Nephron progenitor cell (in vitro differentiated cells): ENCODE results near the gene GPR160.

ENCODE experiments used
- DNase-seq: peaks from one replicate; pipeline ENCODE4 v3.0.0; 2021
- H3K27ac Mint-ChIP-seq: 2 replicates; pipeline ENCODE4 v1.8.0; 2021; ENCODE audit warnings: mild to moderate bottlenecking, moderate library complexity, mixed read lengths
- H3K27me3 Mint-ChIP-seq: 2 replicates; pipeline ENCODE4 v1.8.0; 2021; ENCODE audit warnings: mild to moderate bottlenecking, low read depth, mixed read lengths; ENCODE audit not compliant: poor library complexity
- H3K36me3 Mint-ChIP-seq: 2 replicates; pipeline ENCODE4 v1.8.0; 2021; ENCODE audit warnings: low read depth, mixed read lengths
- H3K4me1 Mint-ChIP-seq: 2 replicates; pipeline ENCODE4 v1.8.0; 2021; ENCODE audit warnings: mixed read lengths
- H3K4me3 Mint-ChIP-seq: 2 replicates; pipeline ENCODE4 v1.8.0; 2021; ENCODE audit warnings: mild to moderate bottlenecking, moderate library complexity, mixed read lengths
- H3K9me3 Mint-ChIP-seq: 2 replicates; pipeline ENCODE4 v1.8.0; 2021; ENCODE audit warnings: mild to moderate bottlenecking, moderate library complexity, mixed read lengths
- TF ChIP-seq, protein P1 (sequence below): fragments of 200-600 bp; sonication (generic); IDR thresholded peaks from 2 replicates; pipeline ENCODE4 v1.5.0; 2021; ENCODE audit warnings: antibody characterized with exemption

GPR160 gene

DNA sequence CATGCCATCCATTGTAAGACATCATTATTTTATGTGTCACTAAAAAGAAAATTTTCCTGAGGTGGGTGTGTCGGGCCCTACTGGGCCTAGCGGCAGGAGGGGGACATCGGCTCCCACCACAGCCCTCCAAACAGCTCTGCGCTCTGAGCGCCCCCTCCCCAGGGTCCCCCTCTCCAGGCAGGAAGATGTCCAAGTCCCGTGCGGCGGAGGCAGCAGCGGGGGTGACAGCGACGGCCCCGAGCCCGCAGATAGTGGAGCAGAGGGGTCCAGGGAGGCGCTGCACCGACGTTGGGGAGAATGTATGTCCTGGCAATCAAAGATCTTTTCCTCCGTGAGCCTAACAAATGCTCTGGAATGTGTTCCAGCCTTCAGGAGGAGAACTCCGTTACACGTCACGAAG, 24.3 kb downstream of the GPR160 start:
- H3K27ac Mint-ChIP-seq: no peak overlapping the region
- TF ChIP-seq, protein P1, sequence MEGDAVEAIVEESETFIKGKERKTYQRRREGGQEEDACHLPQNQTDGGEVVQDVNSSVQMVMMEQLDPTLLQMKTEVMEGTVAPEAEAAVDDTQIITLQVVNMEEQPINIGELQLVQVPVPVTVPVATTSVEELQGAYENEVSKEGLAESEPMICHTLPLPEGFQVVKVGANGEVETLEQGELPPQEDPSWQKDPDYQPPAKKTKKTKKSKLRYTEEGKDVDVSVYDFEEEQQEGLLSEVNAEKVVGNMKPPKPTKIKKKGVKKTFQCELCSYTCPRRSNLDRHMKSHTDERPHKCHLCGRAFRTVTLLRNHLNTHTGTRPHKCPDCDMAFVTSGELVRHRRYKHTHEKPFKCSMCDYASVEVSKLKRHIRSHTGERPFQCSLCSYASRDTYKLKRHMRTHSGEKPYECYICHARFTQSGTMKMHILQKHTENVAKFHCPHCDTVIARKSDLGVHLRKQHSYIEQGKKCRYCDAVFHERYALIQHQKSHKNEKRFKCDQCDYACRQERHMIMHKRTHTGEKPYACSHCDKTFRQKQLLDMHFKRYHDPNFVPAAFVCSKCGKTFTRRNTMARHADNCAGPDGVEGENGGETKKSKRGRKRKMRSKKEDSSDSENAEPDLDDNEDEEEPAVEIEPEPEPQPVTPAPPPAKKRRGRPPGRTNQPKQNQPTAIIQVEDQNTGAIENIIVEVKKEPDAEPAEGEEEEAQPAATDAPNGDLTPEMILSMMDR: no peak
- H3K4me1 Mint-ChIP-seq: no peaks in the 10 kb centered on the region
- peaks cover 4% of the 10 kb centered on the region for H3K27me3 Mint-ChIP-seq
- H3K9me3 Mint-ChIP-seq: peaks cover 10% of the 10 kb centered on the region
- no peaks in the 10 kb centered on the region for H3K36me3 Mint-ChIP-seq
- H3K4me3 Mint-ChIP-seq: no peak overlapping the region
- DNase-seq: no peak

DNA sequence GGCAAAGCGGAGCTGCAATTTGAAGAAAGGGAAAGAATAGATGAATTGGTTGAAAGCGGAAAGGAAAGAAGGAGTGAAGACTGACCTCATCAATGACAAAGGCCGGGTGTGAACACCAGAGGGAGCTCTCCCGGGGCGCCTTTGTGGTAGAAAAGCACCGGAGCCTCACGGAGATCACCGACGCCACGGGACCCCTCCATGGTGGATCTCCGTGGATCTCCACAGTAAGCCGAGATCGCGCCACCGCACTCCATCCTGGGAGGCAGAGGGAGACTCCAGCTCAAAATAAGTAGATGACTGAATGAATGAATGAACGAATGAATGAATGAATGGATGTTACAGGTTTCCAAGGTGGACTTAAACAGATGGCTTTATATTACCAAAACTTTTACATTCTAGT, 25.0 kb downstream of the GPR160 start:
- H3K4me3 Mint-ChIP-seq: no peak overlapping the region
- DNase-seq: no peak
- TF ChIP-seq, protein P1: no peak
- peaks cover 10% of the 10 kb centered on the region for H3K9me3 Mint-ChIP-seq
- no peaks in the 10 kb centered on the region for H3K4me1 Mint-ChIP-seq
- H3K27ac Mint-ChIP-seq: no peak overlapping the region
- no peaks in the 10 kb centered on the region for H3K36me3 Mint-ChIP-seq
- peaks cover 7% of the 10 kb centered on the region for H3K27me3 Mint-ChIP-seq

DNA sequence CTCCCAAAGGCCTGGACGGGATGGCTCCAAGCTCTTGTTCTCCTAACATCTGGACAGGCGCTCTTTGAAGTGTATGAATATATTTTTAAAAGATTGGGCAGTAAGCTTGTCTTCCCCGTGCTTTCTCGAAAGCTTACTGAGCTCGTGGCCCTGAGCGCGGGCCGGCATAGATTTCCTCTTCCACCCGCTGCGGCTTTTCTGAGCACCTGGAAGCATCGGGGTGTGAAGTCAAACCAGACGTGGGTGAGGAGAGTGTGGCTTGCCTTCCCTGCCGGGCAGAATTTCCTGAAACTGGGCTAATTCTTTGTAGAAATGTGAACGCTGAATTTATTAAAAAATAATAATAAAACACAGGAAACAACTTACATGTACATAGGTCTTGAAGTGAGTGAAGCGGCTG, 25.9 kb downstream of the GPR160 start:
- DNase-seq: no peak
- Mint-ChIP-seq H3K4me1 (no peaks in the 10 kb centered on the region), H3K27ac (no peak overlapping the region), H3K36me3 (no peaks in the 10 kb centered on the region), H3K27me3 (peaks cover 7% of the 10 kb centered on the region), H3K4me3 (no peak overlapping the region), H3K9me3 (peaks cover 10% of the 10 kb centered on the region)
- TF ChIP-seq, protein P1: no peak

DNA sequence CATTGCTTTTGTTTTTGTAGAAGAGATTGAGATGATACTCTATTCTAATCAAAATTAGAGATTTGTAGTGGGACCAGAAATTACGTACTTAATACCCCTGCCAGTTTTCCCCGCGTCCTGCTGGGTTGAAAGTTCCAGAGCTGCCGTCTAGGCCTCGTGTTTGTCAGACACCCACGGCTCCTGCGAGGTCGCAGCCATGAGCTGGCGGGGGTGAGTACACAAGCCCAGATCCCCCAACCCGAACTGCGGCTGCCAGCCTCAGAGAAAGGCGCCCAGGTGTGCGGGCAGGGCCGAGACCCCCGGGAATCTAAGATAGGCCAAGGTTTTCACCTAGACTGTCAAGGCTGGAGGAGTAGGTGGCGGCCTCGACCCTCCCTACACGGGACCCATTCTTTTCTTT, 26.3 kb downstream of the GPR160 start:
- Mint-ChIP-seq H3K36me3 (no peaks in the 10 kb centered on the region), H3K4me1 (no peaks in the 10 kb centered on the region), H3K9me3 (peaks cover 10% of the 10 kb centered on the region), H3K4me3 (no peak overlapping the region), H3K27me3 (peaks cover 7% of the 10 kb centered on the region), H3K27ac (no peak overlapping the region)
- no peak for DNase-seq
- TF ChIP-seq, protein P1: no peak

DNA sequence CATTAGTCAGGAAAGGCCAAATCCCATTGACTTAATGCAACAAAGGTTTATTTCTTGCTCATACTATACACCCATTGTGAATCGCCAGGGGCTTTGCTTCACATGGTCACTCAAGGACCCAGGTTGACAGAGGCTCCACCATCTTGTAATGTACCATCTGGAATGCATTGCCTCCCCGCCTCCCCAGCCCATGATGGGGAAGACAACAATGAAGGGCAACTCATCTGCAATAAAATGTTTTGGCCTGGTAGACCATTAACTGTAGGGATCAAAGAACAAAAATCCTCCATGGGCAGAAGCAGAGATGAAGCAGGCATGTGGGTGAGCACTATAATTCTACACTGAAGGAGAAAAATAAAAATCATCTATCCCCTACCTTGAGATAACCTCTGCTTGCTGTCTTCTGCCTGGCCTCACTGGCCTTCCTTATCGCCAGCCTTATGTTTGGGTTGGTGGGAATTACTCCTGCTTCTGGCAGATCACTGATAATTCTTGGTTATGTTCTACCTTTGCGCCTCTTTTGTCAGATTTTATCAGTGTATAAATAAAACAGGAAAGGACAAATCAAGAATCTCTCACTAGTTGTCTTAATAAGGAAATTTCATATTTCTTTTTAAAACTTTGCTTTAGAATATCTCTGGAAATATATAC, 37.8 kb downstream of the GPR160 start:
- peaks cover 4% of the 10 kb centered on the region for H3K27me3 Mint-ChIP-seq
- TF ChIP-seq, protein P1: no peak
- H3K4me3 Mint-ChIP-seq: no peak overlapping the region
- no peak for DNase-seq
- peaks cover 37% of the 10 kb centered on the region for H3K9me3 Mint-ChIP-seq
- H3K27ac Mint-ChIP-seq: no peak overlapping the region
- peaks cover 6% of the 10 kb centered on the region for H3K4me1 Mint-ChIP-seq
- peaks cover 34% of the 10 kb centered on the region for H3K36me3 Mint-ChIP-seq

DNA sequence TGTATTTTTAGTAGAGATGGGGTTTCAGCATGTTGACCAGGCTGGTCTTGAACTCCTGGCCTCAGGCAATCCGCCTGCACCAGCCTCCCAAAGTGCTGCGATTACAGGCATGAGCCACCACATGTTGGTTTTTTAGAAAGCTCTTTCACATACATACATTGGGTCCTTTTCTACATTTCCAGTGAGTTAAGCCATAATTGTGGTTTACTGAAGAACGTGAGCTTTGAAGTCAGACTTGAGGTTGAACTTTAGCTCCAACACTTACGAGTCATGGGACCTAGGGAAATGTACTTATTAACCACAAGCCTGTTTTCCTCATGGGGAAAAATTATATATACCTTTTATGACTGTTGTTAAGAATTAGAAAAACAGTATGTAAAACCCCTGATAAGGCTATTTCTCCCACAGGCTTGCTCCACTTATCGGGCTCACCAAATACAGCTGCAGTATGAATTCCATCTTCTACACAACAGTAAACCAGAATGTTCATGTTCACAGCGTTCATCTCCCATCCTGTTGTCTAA, 39.0 kb downstream of the GPR160 start:
- peaks cover 6% of the 10 kb centered on the region for H3K4me1 Mint-ChIP-seq
- peaks cover 4% of the 10 kb centered on the region for H3K27me3 Mint-ChIP-seq
- peaks cover 46% of the 10 kb centered on the region for H3K36me3 Mint-ChIP-seq
- no peak overlapping the region for H3K4me3 Mint-ChIP-seq
- H3K27ac Mint-ChIP-seq: no peak overlapping the region
- TF ChIP-seq, protein P1: no peak
- no peak for DNase-seq
- peaks cover 31% of the 10 kb centered on the region for H3K9me3 Mint-ChIP-seq
